Epithelial cell of umbilical artery (primary cell): ENCODE results near the gene WDR47. TPM values are rescaled to one million over a fixed set of nuclear protein-coding genes. Genes with fewer than 3 reads are reported as not detected.

Experiments used
- total RNA-seq: library from RNA; depleted of rRNA; stranded (reverse); fragments of >200 nt; gene quantifications from 2 replicates; pipeline ENCODE4 v1.2.3, GENCODE V29; 2014

Gene WDR47
- total RNA-seq = 14.3 and 22.2 TPM in 2 replicates

DNA sequence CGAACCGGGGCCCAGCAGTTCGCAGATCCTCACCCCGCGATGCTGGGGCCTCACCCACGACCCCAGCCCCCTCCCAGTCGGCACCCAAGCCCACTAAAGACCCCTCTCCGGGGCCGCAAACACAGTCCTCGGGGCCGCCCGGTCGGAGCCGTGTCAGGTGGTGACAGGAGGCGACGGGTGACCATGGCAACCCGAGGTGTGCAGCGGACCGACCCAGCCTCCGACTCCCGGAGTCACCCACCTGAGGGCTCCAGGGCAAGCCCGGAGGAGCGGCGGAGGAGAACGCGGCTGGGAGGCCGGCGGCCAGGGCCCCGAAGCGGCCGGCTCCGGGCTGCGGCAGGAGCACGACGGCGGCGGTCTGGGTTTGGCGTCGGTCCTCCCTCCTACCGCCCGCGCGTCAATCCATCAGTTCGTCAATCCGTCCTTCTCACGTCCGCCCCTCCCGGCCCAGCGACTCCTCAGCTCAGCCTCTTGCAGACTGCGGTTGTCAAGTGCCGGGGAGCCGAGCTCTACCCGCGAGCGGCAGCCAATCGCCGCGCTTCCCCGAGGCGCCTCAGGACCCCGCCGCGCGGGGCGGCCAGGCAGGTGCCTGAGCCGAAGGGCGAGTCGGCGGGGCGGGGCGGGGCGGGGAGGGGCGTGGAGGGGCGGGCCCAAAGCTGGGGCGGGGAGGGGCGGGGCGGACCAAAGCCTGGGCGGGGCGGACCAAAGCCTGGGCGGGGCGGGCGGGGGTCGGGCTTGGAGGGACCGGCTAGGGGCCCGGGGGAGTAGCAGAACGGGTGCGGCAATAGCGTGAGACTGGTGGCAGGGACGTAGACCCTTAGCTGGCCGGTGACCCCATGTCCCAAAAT, at the start of gene WDR47:
WDR47 (minus strand) TSS at position 482 of the 848 bp plus-strand sequence. CDS start 18,590 bp downstream, outside the sequence.

DNA sequence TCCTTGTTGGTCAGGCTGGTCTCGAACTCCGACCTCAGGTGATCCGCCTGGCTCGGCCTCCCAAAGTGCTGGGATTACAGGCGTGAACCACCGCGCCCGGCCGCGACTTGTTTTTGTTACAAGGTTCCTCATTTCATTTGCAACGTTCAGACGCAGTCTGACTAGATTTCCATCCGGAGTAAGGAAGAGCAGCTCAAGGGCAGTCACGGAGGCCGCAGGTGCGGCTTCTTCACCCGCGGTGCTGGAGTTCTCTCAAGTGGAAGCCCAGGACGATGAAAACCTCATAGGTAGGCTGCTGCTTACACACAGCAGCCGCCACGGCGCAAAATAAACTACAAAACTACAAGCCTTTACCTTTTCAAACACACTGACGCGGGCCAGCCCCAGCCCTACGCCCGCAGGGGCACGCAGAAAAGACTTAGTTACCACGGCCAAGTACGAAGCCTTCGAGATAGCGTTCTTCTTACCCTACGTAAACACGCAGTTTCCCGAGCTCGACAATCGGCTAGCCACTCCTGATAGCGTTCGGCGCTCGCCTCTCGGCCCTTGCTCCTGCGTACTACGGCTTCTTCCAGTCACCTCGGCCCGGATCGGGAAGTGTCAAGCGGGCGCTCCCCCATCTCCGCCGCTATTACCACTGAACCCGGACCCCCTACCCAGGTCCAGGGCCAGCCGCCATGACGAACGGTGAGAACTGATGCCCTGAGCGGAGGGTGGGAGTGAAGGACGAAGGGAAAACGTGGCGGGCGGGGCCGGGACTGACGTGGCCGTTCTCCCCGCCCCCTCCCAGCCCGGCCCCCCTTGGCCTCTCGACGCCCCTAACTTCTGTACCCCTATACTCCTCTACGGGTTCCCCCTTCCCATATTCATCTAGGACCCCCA, 48.5 kb upstream of the WDR47 start, which contains the start of gene TMEM167B:
TMEM167B (plus strand) TSS at position 569 of the 882 bp plus-strand sequence; CDS start at position 678, 109 bp downstream.

DNA sequence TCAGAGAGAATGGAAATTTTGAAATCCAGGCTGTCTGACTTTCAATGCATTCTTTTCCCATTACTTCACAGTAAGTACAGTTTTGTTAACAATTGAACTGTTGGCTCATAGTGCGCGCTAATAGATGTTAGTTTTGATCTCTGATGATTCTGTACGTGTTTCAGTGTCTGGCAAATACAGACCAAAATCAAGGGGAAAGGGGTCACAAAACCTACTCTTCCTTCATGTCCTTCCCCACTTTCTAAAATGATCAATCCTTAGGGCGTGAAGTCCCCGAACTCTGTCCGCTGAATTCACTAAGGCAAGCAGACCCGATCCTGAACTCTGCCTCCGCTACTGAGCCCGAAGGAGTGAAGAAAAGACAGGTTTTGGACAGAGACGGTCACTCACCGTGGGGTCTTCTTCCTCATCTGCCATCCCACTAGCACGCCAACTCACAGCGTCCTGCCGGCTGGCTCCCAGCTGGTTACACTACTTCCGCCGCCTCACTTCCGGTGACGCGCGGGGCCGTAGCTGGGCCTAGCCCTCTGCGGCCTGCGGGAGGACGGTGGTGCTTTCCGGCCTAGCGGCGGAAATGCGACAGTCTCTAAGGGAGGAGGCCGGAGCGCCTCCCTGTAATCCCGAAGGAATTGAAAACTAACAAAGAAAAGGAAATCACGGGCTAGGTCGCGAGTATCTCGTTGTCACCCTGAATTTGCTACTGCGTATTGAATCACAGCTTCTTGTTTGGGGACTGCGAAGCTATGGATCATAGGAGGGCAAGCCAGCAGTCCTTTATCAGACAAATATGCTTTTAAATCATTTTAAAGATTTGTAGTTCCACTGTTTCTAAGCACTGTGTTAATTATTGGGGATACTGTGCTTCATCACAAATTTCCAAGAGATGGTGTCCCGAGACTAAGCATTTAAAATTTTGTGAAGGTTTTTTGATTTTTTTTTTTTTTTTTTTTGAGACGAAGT, 33.9 kb upstream of the WDR47 start, which contains the start of gene TAF13:
TAF13 (minus strand) TSS at position 473 of the 960 bp plus-strand sequence; CDS start at position 417, 56 bp downstream.

GRCh38 chr1:108963052-108963686, 78.7 kb downstream of the WDR47 start, which contains the start of gene CLCC1:
Gene CLCC1 (minus strand): TSS chr1:108963484. CDS start chr1:108950437, 13,047 bp downstream.

Other genes with a start within 250 kb of the WDR47 start
- not detected in 2 replicates for gene AKNAD1, start 185.0 kb downstream of the WDR47 start, total RNA-seq
- 21.1 and 24.5 TPM in 2 replicates for gene GPSM2, start 165.1 kb downstream of the WDR47 start, total RNA-seq
- gene CLCC1, start 78.6 kb downstream of the WDR47 start, total RNA-seq = 30.2 and 37.8 TPM in 2 replicates
- 79.6 and 140 TPM in 2 replicates for gene TAF13, start 33.9 kb upstream of the WDR47 start, total RNA-seq
- gene TMEM167B, start 48.7 kb upstream of the WDR47 start, total RNA-seq = 16.6 and 17.2 TPM in 2 replicates
- 0.15 and 0.32 TPM in 2 replicates for gene ELAPOR1, start 72.0 kb upstream of the WDR47 start, total RNA-seq
- 222 and 344 TPM in 2 replicates for gene SARS1, start 171.8 kb upstream of the WDR47 start, total RNA-seq
- gene CELSR2, start 207.4 kb upstream of the WDR47 start, total RNA-seq = 0.65 and 0.76 TPM in 2 replicates
- gene PSRC1, start 241.0 kb upstream of the WDR47 start, total RNA-seq = 7.5 and 12.3 TPM in 2 replicates